HG02840 (cell line): ENCODE data around the gene SEMA4G.
A peak's percentile ranks its signal among the peaks of the same experiment; 100 is the strongest.

Experiments used
- ATAC-seq: cut with Tn5 transposase; IDR thresholded peaks from one replicate; pipeline ENCODE4 v1.9.1; 2021; ENCODE audit warnings: mild to moderate bottlenecking, moderate library complexity, moderate number of reproducible peaks; ENCODE audit not compliant: unreplicated experiment, low FRiP score

Gene SEMA4G

GRCh38 chr10:101005361-101005760 is 36.1 kb downstream of the SEMA4G start:
- ATAC-seq: no peak

- no peak for ATAC-seq
Measured at GRCh38 chr10:101005869-101006567, 36.7 kb downstream of the SEMA4G start.

GRCh38 chr10:101006593-101007098 is 37.3 kb downstream of the SEMA4G start:
- ATAC-seq: no peak

GRCh38 chr10:101007099-101007711 is 37.9 kb downstream of the SEMA4G start:
- no peak for ATAC-seq

- no peak for ATAC-seq
Measured at GRCh38 chr10:101007915-101008822, 38.9 kb downstream of the SEMA4G start.

GRCh38 chr10:101008823-101009423 is 39.6 kb downstream of the SEMA4G start:
- ATAC-seq: no peak

- ATAC-seq: no peak
Measured at GRCh38 chr10:101010329-101010728, 41.0 kb downstream of the SEMA4G start.

GRCh38 chr10:101011517-101012423 is 42.5 kb downstream of the SEMA4G start:
- no peak for ATAC-seq

GRCh38 chr10:101012525-101013364 is 43.4 kb downstream of the SEMA4G start:
- ATAC-seq: peak; percentile 67

GRCh38 chr10:101013365-101013825 is 44.1 kb downstream of the SEMA4G start:
- ATAC-seq: no peak

- no peak for ATAC-seq
Measured at GRCh38 chr10:101014230-101014884, 45.1 kb downstream of the SEMA4G start.

GRCh38 chr10:101014966-101015581 is 45.8 kb downstream of the SEMA4G start:
- no peak for ATAC-seq

- ATAC-seq: no peak
Measured at GRCh38 chr10:101015582-101015973, 46.3 kb downstream of the SEMA4G start.

- no peak for ATAC-seq
Measured at GRCh38 chr10:101016814-101017213, 47.5 kb downstream of the SEMA4G start.

GRCh38 chr10:101018118-101018599 is 48.9 kb downstream of the SEMA4G start:
- ATAC-seq: no peak

GRCh38 chr10:101018600-101019439 is 49.5 kb downstream of the SEMA4G start:
- no peak for ATAC-seq
